ENCODE results near the gene LPIN3.

LPIN3 gene

GRCh38 chr20:41386502-41387427 is 46.1 kb downstream of the LPIN3 start:
- in situ Hi-C loops (cut with MboI; ENCODE audit: low sequenced_read_pairs), result no loop called here

- in situ Hi-C loops (cut with MboI; ENCODE audit: low sequenced_read_pairs), result no loop called here
These were observed 46.8 kb downstream of the LPIN3 start for GRCh38 chr20:41387444-41387851.

- in situ Hi-C loops (cut with MboI; ENCODE audit: low sequenced_read_pairs), result no loop called here
These were observed 50.3 kb downstream of the LPIN3 start for GRCh38 chr20:41390889-41391288.

GRCh38 chr20:41391587-41392001 is 51.0 kb downstream of the LPIN3 start:
- in situ Hi-C loops (cut with MboI; ENCODE audit: low sequenced_read_pairs), result no loop called here

- in situ Hi-C loops (cut with MboI; ENCODE audit: low sequenced_read_pairs), result no loop called here
These were observed 51.7 kb downstream of the LPIN3 start for GRCh38 chr20:41392295-41392694.

GRCh38 chr20:41392871-41393704 is 52.5 kb downstream of the LPIN3 start:
- in situ Hi-C loops (cut with MboI; ENCODE audit: low sequenced_read_pairs), result no loop called here

GRCh38 chr20:41393705-41394066 is 53.1 kb downstream of the LPIN3 start:
- in situ Hi-C loops (cut with MboI; ENCODE audit: low sequenced_read_pairs), result no loop called here

- in situ Hi-C loops (cut with MboI; ENCODE audit: low sequenced_read_pairs), result no loop called here
These were observed 53.5 kb downstream of the LPIN3 start for GRCh38 chr20:41394081-41394480.

GRCh38 chr20:41394931-41395666 is 54.5 kb downstream of the LPIN3 start:
- in situ Hi-C loops (cut with MboI; ENCODE audit: low sequenced_read_pairs), result no loop called here

- in situ Hi-C loops (cut with MboI; ENCODE audit: low sequenced_read_pairs), result no loop called here
These were observed 55.3 kb downstream of the LPIN3 start for GRCh38 chr20:41395667-41396664.

GRCh38 chr20:41398408-41398807 is 57.8 kb downstream of the LPIN3 start:
- in situ Hi-C loops (cut with MboI; ENCODE audit: low sequenced_read_pairs), result no loop called here

GRCh38 chr20:41403604-41404003 is 63.0 kb downstream of the LPIN3 start:
- in situ Hi-C loops (cut with MboI; ENCODE audit: low sequenced_read_pairs), result no loop called here

GRCh38 chr20:41405436-41405835 is 64.8 kb downstream of the LPIN3 start:
- in situ Hi-C loops (cut with MboI; ENCODE audit: low sequenced_read_pairs), result no loop called here

GRCh38 chr20:41406353-41406752 is 65.7 kb downstream of the LPIN3 start:
- in situ Hi-C loops (cut with MboI; ENCODE audit: low sequenced_read_pairs), result no loop called here

GRCh38 chr20:41406896-41407444 is 66.3 kb downstream of the LPIN3 start:
- in situ Hi-C loops (cut with MboI; ENCODE audit: low sequenced_read_pairs), result no loop called here

- in situ Hi-C loops (cut with MboI; ENCODE audit: low sequenced_read_pairs), result no loop called here
These were observed 67.0 kb downstream of the LPIN3 start for GRCh38 chr20:41407607-41408006.

- in situ Hi-C loops (cut with MboI; ENCODE audit: low sequenced_read_pairs), result no loop called here
These were observed 67.7 kb downstream of the LPIN3 start for GRCh38 chr20:41408156-41408794.

- in situ Hi-C loops (cut with MboI; ENCODE audit: low sequenced_read_pairs), result no loop called here
These were observed 68.4 kb downstream of the LPIN3 start for GRCh38 chr20:41408986-41409385.

Data from HL-60/S4 (cell line).